ENCODE measurements around the gene ROBO4.

DNA sequence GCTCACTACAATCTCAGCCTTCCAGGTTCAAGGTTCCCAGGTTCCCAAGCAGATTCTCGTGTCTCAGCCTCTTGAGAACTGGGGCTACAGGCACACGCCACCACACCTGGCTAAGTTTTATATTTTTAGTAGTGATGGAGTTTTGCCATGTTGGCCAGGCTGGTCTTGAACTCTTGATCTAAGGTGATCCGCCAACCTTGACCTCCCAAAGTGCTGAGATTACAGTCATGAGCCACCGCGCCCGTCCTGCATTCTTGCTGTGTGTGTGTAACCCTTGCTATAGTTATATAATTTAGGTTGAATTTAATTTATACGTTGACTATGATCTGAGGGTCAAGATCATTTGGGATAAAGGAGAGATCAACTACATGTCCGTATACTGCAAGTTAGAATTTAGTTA lies 61.7 kb downstream of the ROBO4 start:
- TF ChIP-seq, protein P1, sequence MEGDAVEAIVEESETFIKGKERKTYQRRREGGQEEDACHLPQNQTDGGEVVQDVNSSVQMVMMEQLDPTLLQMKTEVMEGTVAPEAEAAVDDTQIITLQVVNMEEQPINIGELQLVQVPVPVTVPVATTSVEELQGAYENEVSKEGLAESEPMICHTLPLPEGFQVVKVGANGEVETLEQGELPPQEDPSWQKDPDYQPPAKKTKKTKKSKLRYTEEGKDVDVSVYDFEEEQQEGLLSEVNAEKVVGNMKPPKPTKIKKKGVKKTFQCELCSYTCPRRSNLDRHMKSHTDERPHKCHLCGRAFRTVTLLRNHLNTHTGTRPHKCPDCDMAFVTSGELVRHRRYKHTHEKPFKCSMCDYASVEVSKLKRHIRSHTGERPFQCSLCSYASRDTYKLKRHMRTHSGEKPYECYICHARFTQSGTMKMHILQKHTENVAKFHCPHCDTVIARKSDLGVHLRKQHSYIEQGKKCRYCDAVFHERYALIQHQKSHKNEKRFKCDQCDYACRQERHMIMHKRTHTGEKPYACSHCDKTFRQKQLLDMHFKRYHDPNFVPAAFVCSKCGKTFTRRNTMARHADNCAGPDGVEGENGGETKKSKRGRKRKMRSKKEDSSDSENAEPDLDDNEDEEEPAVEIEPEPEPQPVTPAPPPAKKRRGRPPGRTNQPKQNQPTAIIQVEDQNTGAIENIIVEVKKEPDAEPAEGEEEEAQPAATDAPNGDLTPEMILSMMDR (IDR thresholded peaks at IDR 0.05): no peak
- no peak for TF ChIP-seq POLR2A (IDR thresholded peaks at IDR 0.05)

Measured in Peyer's patch (tissue), 4 donors.